ENCODE data around the gene ASXL2. TPM values are rescaled to one million over a fixed set of nuclear protein-coding genes. Genes with fewer than 3 reads are reported as not detected.
"Not testable (repeated sequence)": the region's sequence is repeated elsewhere in the genome, so short reads cannot be mapped to it uniquely, and the experiment has no call there.

Gene ASXL2
- polyA plus RNA-seq, 5 donors = 12.8 to 20.3 (median 19.1) TPM

DNA sequence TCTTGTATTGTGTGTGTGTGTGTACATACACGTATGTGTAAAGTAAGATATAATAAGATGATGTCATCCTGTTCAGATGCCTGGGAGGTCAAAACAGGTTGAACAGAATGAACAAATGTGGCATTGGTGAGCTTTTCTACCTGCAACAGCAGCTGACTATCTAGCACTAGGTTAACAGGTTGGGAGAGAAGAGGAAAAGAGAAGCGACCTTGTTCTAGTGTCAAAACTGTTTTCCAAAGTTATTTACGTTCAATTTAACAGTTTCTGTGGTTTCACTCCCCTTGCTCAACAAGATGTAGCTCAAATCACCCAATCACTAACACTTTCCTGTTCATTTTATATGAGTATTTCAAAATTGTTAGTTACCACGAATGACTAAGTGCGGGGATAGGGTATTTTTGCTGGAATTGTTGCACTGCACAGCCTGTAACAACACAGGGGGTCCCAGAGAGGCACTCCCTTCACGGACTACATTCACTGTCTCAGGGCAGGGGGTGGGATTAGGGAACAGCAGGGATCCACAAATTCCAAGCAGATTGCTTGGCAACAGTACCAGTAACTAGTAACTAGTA, 137.4 kb downstream of the ASXL2 start:
- no peak for DNase-seq

- no peak for DNase-seq
Observed at GRCh38 chr2:25738383-25739343, 139.6 kb downstream of the ASXL2 start.

- DNase-seq = no peak
Observed at GRCh38 chr2:25736899-25737515, 141.3 kb downstream of the ASXL2 start.

DNA sequence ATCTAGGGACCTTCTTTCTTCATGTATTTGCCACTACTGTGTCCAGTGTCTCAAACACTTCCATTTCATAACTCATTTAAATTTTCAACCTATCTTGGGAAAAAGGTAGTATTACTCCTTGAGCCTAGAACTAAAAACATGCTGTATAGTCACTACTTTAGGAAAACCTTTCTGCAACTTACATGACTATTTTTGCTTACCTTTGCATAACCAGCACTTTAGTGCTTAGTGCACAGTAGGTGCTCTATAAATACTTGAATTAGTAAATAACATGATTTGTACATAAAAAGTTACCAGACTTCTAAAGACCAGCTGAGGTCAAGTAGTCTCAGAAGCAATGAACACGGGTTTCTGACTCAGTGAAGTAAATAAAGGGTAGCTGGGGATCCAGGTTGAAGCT, 142.5 kb downstream of the ASXL2 start:
- DNase-seq = no peak

GRCh38 chr2:25728559-25728958, 149.7 kb downstream of the ASXL2 start:
- DNase-seq = no peak

DNA sequence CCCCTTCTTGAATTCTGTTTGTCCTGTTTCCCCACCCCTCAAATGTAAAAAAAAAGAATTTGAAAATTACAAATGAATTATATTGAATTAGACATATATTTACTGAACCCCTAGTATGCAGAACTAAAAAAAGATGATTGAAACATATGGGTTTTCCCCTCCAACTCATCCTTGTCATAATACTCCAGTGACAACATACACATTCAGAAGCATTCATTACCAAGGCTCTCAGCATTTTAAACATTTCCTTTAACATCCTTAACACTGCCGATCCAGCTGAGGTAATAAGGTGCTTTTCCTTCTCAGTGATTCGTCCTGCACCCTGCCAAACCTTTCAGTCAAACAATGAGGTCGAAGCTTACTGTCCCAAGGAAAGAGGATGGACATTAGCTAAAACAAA, 151.8 kb downstream of the ASXL2 start:
- DNase-seq = no peak

- no peak for DNase-seq
Observed at GRCh38 chr2:25725877-25726276, 152.4 kb downstream of the ASXL2 start.

GRCh38 chr2:25724756-25725155, 153.5 kb downstream of the ASXL2 start:
- DNase-seq = no peak

GRCh38 chr2:25722224-25722623, 156.1 kb downstream of the ASXL2 start:
- no peak for DNase-seq

DNA sequence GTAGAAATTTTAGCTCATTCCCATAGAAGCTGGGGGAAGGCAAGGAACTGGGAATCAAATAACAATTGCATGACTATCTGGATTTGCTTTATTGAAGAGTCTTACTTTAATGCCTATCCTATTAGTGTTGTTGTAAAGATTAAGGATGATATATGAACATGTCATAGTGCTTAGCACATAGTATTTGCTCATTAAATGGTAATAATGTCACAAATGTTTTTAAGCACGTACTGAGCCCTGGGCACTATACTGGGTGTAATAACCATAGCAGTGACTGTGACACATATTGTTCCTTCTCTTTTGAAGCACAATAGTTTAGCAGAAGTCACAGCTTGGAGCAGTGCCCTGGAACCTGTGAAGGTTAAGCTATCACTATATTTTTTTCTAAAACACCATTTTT, 157.7 kb downstream of the ASXL2 start:
- DNase-seq = no peak

- no peak for DNase-seq
Observed at GRCh38 chr2:25714740-25715139, 163.5 kb downstream of the ASXL2 start.

DNA sequence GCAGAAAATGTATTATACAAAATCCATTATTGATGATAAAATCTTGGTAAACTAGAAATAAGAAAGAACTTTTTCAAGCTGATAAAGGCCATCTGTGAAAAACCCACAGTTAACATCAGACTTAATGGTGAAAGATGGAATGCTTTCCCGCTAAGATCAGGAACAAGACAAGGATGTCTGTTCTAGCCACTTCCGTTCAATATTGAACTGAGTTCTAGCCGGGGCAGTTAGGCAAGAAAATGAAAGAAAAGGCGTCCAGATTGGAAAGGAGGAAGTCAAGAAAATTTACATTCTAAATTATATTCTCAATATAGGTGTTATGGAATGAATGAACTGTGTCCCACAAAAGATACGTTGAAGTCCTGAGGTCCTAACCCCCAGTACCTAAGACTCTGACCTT, 165.8 kb downstream of the ASXL2 start:
- no peak for DNase-seq

- DNase-seq = no peak
Observed at GRCh38 chr2:25711675-25712354, 166.5 kb downstream of the ASXL2 start.

GRCh38 chr2:25710750-25711149, 167.5 kb downstream of the ASXL2 start:
- DNase-seq = no peak

GRCh38 chr2:25709349-25709748, 168.9 kb downstream of the ASXL2 start:
- DNase-seq = no peak

- no peak for DNase-seq
Observed at GRCh38 chr2:25707927-25708590, 170.2 kb downstream of the ASXL2 start.

GRCh38 chr2:25705575-25705974, 172.7 kb downstream of the ASXL2 start:
- DNase-seq = not testable (repeated sequence)

GRCh38 chr2:25701801-25702200, 176.5 kb downstream of the ASXL2 start:
- DNase-seq = no peak

DNA sequence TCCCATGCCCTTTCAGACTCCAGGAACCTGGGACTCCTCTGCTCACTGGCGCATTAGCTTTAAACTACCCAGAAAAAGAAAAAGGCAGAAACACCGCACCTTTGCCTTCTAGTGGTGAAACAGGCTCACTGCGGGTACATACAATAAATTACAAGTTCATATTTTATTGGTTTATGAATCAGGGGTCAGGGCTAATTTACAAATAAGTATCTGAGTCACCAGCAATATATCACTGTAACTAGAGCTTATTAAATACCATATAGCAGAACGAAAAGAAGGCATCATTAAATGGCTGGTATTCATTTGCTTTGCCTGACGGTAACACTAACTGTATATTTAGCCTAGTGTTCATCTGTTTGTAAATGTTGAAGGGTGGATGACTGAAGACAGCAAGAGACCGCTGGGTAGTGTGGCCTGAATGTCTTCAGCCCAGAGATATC, 178.0 kb downstream of the ASXL2 start:
- DNase-seq = no peak

- DNase-seq = no peak
Observed at GRCh38 chr2:25699216-25699615, 179.1 kb downstream of the ASXL2 start.

GRCh38 chr2:25698752-25699151, 179.5 kb downstream of the ASXL2 start:
- no peak for DNase-seq
